MM.1S (cell line): Measurements from ENCODE around the gene WDR37.

Experiments used
- DNase-seq: peaks from one replicate; pipeline ENCODE4 v3.0.0-alpha.2; 2015
- H2AFZ ChIP-seq: fragments of 300-600 bp; sonication (generic); 2 replicates; pipeline ENCODE4 v1.6.0; 2016; ENCODE audit warnings: antibody characterized with exemption, low read length
- H3F3A ChIP-seq: fragments of 300-600 bp; sonication (generic); 2 replicates; pipeline ENCODE4 v1.6.1; 2016; ENCODE audit warnings: mild to moderate bottlenecking, antibody characterized with exemption, low read length, moderate library complexity, mixed read lengths; ENCODE audit not compliant: insufficient read depth
- H3K27ac ChIP-seq: fragments of 300-600 bp; sonication (generic); 2 replicates; pipeline ENCODE4 v1.5.1; 2016; ENCODE audit warnings: mild to moderate bottlenecking, low read length
- H3K27me3 ChIP-seq: fragments of 300-600 bp; sonication (generic); replicated peaks from 2 replicates; pipeline ENCODE4 v1.6.0; 2016; ENCODE audit warnings: low read length; ENCODE audit not compliant: insufficient read depth
- H3K36me3 ChIP-seq: fragments of 300-600 bp; sonication (generic); replicated peaks from 2 replicates; pipeline ENCODE4 v1.6.1; 2016; ENCODE audit warnings: mild to moderate bottlenecking, low read length, mixed read lengths; ENCODE audit not compliant: insufficient read depth
- H3K4me1 ChIP-seq: fragments of 300-600 bp; sonication (generic); 2 replicates; pipeline ENCODE4 v1.6.1; 2016; ENCODE audit warnings: low read length, mixed read lengths
- H3K4me2 ChIP-seq: fragments of 300-600 bp; sonication (generic); 2 replicates; pipeline ENCODE4 v1.6.0; 2016; ENCODE audit warnings: low read depth, low read length
- H3K4me3 ChIP-seq: fragments of 300-600 bp; sonication (generic); 2 replicates; pipeline ENCODE4 v1.5.1; 2016; ENCODE audit warnings: low read length, mixed read lengths
- H3K79me2 ChIP-seq: fragments of 300-600 bp; sonication (generic); 2 replicates; pipeline ENCODE4 v1.6.1; 2016; ENCODE audit warnings: mixed run types, low read length, mixed read lengths
- H3K9ac ChIP-seq: fragments of 300-600 bp; sonication (generic); 2 replicates; pipeline ENCODE4 v1.6.1; 2016; ENCODE audit warnings: low read length, mixed read lengths
- H3K9me2 ChIP-seq: fragments of 300-600 bp; sonication (generic); replicated peaks from 2 replicates; pipeline ENCODE4 v1.6.1; 2016; ENCODE audit warnings: mild to moderate bottlenecking, low read length, mixed read lengths; ENCODE audit not compliant: insufficient read depth
- H3K9me3 ChIP-seq: fragments of 300-600 bp; sonication (generic); replicated peaks from 2 replicates; pipeline ENCODE4 v1.6.1; 2016; ENCODE audit warnings: mild to moderate bottlenecking, low read length, mixed read lengths; ENCODE audit not compliant: insufficient read depth
- H4K20me1 ChIP-seq: fragments of 300-600 bp; sonication (generic); 2 replicates; pipeline ENCODE4 v1.6.1; 2016; ENCODE audit warnings: mild to moderate bottlenecking, low read length, moderate library complexity, mixed read lengths; ENCODE audit not compliant: insufficient read depth
- CTCF ChIP-seq: fragments of 300-600 bp; sonication (generic); IDR thresholded peaks from 2 replicates; pipeline ENCODE4 v1.5.1; 2016; ENCODE audit warnings: antibody characterized with exemption, low read length, mixed read lengths
- EZH2 ChIP-seq: fragments of 300-600 bp; sonication (generic); optimal IDR thresholded peaks from 2 replicates; pipeline ENCODE3; 2017; ENCODE audit warnings: low read depth, mild to moderate bottlenecking, antibody characterized with exemption, low read length, mixed read lengths
- EZH2phosphoT487 ChIP-seq: fragments of 300-600 bp; sonication (generic); IDR thresholded peaks from 2 replicates; pipeline ENCODE4 v1.6.1; 2018; ENCODE audit warnings: antibody characterized with exemption, low read length

WDR37 gene

GRCh38 chr10:1134156-1134555, 78.0 kb downstream of the WDR37 start:
- Histone ChIP-seq H3K79me2 (no peaks in the 10 kb centered on the region), H3K9me3 (no peaks in the 10 kb centered on the region), H3F3A (no peaks in the 10 kb centered on the region), H3K4me2 (no peak overlapping the region), H3K36me3 (no peaks in the 10 kb centered on the region; the same call in none of the 2 replicates), H4K20me1 (no peaks in the 10 kb centered on the region), H3K9ac (no peak overlapping the region), H3K9me2 (no peaks in the 10 kb centered on the region), H3K27me3 (no peaks in the 10 kb centered on the region), H2AFZ (no peak overlapping the region), H3K27ac (no peak overlapping the region), H3K4me1 (no peaks in the 10 kb centered on the region), H3K4me3 (no peak overlapping the region)
- TF ChIP-seq EZH2 (no peak), EZH2phosphoT487 (no peak), CTCF (no peak)
- DNase-seq, result no peak

GRCh38 chr10:1136268-1136667, 80.1 kb downstream of the WDR37 start:
- H3K4me1 ChIP-seq, result no peaks in the 10 kb centered on the region
- no peak overlapping the region for H3K4me3 ChIP-seq
- no peaks in the 10 kb centered on the region for H3K9me2 ChIP-seq
- H3K9ac ChIP-seq, result no peak overlapping the region
- no peaks in the 10 kb centered on the region for H4K20me1 ChIP-seq
- H3K4me2 ChIP-seq, result no peak overlapping the region
- no peaks in the 10 kb centered on the region for H3F3A ChIP-seq
- H3K9me3 ChIP-seq, result no peaks in the 10 kb centered on the region
- TF ChIP-seq EZH2phosphoT487 (no peak), CTCF (no peak), EZH2 (no peak)
- H3K27ac ChIP-seq, result no peak overlapping the region
- H3K27me3 ChIP-seq, result no peaks in the 10 kb centered on the region
- H3K36me3 ChIP-seq, result no peaks in the 10 kb centered on the region
- no peak for DNase-seq
- no peak overlapping the region for H2AFZ ChIP-seq
- no peaks in the 10 kb centered on the region for H3K79me2 ChIP-seq

GRCh38 chr10:1137499-1138163, 81.4 kb downstream of the WDR37 start:
- no peaks in the 10 kb centered on the region for H3K9me3 ChIP-seq
- DNase-seq, result no peak
- no peak overlapping the region for H3K27ac ChIP-seq

More at GRCh38 chr10:1137499-1138163, 81.4 kb downstream of the WDR37 start:
- Histone ChIP-seq H3K9me2 (no peaks in the 10 kb centered on the region), H3K4me3 (no peak overlapping the region), H3F3A (no peaks in the 10 kb centered on the region), H3K4me2 (no peak overlapping the region), H3K79me2 (no peaks in the 10 kb centered on the region), H3K36me3 (no peaks in the 10 kb centered on the region), H2AFZ (no peak overlapping the region), H3K27me3 (no peaks in the 10 kb centered on the region), H3K4me1 (no peaks in the 10 kb centered on the region), H4K20me1 (no peaks in the 10 kb centered on the region), H3K9ac (no peak overlapping the region)
- TF ChIP-seq EZH2phosphoT487 (no peak), EZH2 (no peak), CTCF (no peak)
